Loucy (cell line): ENCODE results near the gene MYRIP.
"Not testable (repeated sequence)": the region's sequence is repeated elsewhere in the genome, so short reads cannot be mapped to it uniquely, and the experiment has no call there.

Experiments used
- H2AFZ ChIP-seq: fragments of 200-600 bp; sonication (generic); 2 replicates; pipeline ENCODE4 v1.6.0; 2016; ENCODE audit warnings: antibody characterized with exemption, mild to moderate bottlenecking, low read length, moderate library complexity
- H3F3A ChIP-seq: fragments of 200-600 bp; 2 replicates; pipeline ENCODE4 v1.6.0; 2016; ENCODE audit warnings: antibody characterized with exemption, low read depth, mild to moderate bottlenecking
- H3K27me3 ChIP-seq: fragments of 200-600 bp; sonication (generic); 2 replicates; pipeline ENCODE4 v1.6.1; 2014; ENCODE audit warnings: low read length, mild to moderate bottlenecking; ENCODE audit not compliant: insufficient read depth, poor library complexity, severe bottlenecking
- H3K36me3 ChIP-seq: fragments of 200-600 bp; sonication (generic); 2 replicates; pipeline ENCODE4 v1.6.1; 2016; ENCODE audit warnings: low read length; ENCODE audit not compliant: insufficient read depth
- H3K4me1 ChIP-seq: fragments of 200-600 bp; sonication (generic); 2 replicates; pipeline ENCODE4 v1.5.1; 2014; ENCODE audit warnings: low read length, mild to moderate bottlenecking; ENCODE audit not compliant: insufficient read depth, poor library complexity, severe bottlenecking
- H3K4me2 ChIP-seq: fragments of 200-600 bp; sonication (generic); 2 replicates; pipeline ENCODE4 v1.6.0; 2014; ENCODE audit warnings: antibody characterized with exemption, low read length, low read depth, mild to moderate bottlenecking; ENCODE audit not compliant: poor library complexity, severe bottlenecking
- H3K4me3 ChIP-seq: fragments of 200-600 bp; sonication (generic); 2 replicates; pipeline ENCODE4 v1.5.1; 2014; ENCODE audit warnings: low read length, mild to moderate bottlenecking, mixed read lengths; ENCODE audit not compliant: poor library complexity, severe bottlenecking
- H3K79me2 ChIP-seq: fragments of 200-600 bp; sonication (generic); 2 replicates; pipeline ENCODE4 v1.6.1; 2014; ENCODE audit warnings: low read length; ENCODE audit not compliant: insufficient read depth
- H3K9ac ChIP-seq: fragments of 200-600 bp; sonication (generic); 2 replicates; pipeline ENCODE4 v1.6.0; 2014; ENCODE audit warnings: mild to moderate bottlenecking, low read depth, low read length, moderate library complexity; ENCODE audit not compliant: poor library complexity, severe bottlenecking
- H3K9me2 ChIP-seq: fragments of 200-600 bp; sonication (generic); replicated peaks from 2 replicates; pipeline ENCODE4 v1.6.1; 2016; ENCODE audit warnings: low read depth, low read length, mixed read lengths
- H3K9me3 ChIP-seq: fragments of 200-600 bp; sonication (generic); 2 replicates; pipeline ENCODE4 v1.6.1; 2014; ENCODE audit warnings: mild to moderate bottlenecking, antibody characterized with exemption, low read length, low read depth; ENCODE audit not compliant: insufficient read depth
- H4K20me1 ChIP-seq: fragments of 200-600 bp; sonication (generic); 2 replicates; pipeline ENCODE4 v1.6.0; 2014; ENCODE audit warnings: antibody characterized with exemption, low read length, mild to moderate bottlenecking; ENCODE audit not compliant: insufficient read depth, poor library complexity, severe bottlenecking
- EZH2phosphoT487 ChIP-seq: fragments of 200-600 bp; IDR thresholded peaks from 2 replicates; pipeline ENCODE4 v1.6.1; 2018; ENCODE audit warnings: antibody characterized with exemption, mild to moderate bottlenecking, moderate library complexity, borderline replicate concordance
- TF ChIP-seq, protein P1 (sequence below): fragments of 200-600 bp; sonication (generic); conservative IDR thresholded peaks from 2 replicates; pipeline ENCODE4 v1.5.1; 2014; ENCODE audit warnings: mild to moderate bottlenecking, antibody characterized with exemption, low read length

Gene MYRIP

DNA sequence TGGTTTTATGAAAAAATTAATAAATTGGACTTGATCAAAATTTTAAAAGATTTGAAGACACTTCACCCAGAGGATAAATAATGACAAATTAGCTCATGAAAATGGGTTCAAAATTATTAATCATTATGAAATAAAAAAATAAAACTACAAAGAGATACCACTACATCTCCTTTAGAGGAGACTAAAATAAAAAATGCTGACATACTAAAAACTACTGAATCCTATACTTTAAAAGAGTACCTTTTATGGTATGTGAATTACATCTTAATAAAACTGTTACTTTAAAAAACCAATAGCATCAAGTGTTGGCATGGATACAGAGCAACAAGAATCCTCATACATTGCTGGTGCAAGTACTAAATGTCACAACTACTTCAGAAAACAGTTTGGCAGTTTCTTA lies 46.0 kb upstream of the MYRIP start:
- no peaks in the 10 kb centered on the region for H3K4me1 ChIP-seq
- no peak overlapping the region for H2AFZ ChIP-seq
- no peak overlapping the region for H3K9ac ChIP-seq
- H3K4me3 ChIP-seq, result no peak overlapping the region
- H3K36me3 ChIP-seq, result no peaks in the 10 kb centered on the region
- H4K20me1 ChIP-seq, result no peaks in the 10 kb centered on the region
- H3F3A ChIP-seq, result no peaks in the 10 kb centered on the region
- H3K79me2 ChIP-seq, result no peaks in the 10 kb centered on the region
- no peak for TF ChIP-seq EZH2phosphoT487
- TF ChIP-seq, protein P1, sequence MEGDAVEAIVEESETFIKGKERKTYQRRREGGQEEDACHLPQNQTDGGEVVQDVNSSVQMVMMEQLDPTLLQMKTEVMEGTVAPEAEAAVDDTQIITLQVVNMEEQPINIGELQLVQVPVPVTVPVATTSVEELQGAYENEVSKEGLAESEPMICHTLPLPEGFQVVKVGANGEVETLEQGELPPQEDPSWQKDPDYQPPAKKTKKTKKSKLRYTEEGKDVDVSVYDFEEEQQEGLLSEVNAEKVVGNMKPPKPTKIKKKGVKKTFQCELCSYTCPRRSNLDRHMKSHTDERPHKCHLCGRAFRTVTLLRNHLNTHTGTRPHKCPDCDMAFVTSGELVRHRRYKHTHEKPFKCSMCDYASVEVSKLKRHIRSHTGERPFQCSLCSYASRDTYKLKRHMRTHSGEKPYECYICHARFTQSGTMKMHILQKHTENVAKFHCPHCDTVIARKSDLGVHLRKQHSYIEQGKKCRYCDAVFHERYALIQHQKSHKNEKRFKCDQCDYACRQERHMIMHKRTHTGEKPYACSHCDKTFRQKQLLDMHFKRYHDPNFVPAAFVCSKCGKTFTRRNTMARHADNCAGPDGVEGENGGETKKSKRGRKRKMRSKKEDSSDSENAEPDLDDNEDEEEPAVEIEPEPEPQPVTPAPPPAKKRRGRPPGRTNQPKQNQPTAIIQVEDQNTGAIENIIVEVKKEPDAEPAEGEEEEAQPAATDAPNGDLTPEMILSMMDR, result no peak
- H3K4me2 ChIP-seq, result no peak overlapping the region
- no peaks in the 10 kb centered on the region for H3K9me2 ChIP-seq
- H3K9me3 ChIP-seq, result no peaks in the 10 kb centered on the region
- no peaks in the 10 kb centered on the region for H3K27me3 ChIP-seq

GRCh38 chr3:39765575-39765974 lies 43.8 kb upstream of the MYRIP start:
- no peaks in the 10 kb centered on the region for H3K9me3 ChIP-seq
- no peaks in the 10 kb centered on the region for H3K27me3 ChIP-seq
- no peaks in the 10 kb centered on the region for H4K20me1 ChIP-seq
- H3K79me2 ChIP-seq, result no peaks in the 10 kb centered on the region
- no peak overlapping the region for H3K4me3 ChIP-seq
- H3K36me3 ChIP-seq, result no peaks in the 10 kb centered on the region
- H3K4me1 ChIP-seq, result no peaks in the 10 kb centered on the region
- H3F3A ChIP-seq, result no peaks in the 10 kb centered on the region
- no peak overlapping the region for H2AFZ ChIP-seq
- no peak overlapping the region for H3K9ac ChIP-seq
- H3K9me2 ChIP-seq, result no peaks in the 10 kb centered on the region
- TF ChIP-seq EZH2phosphoT487, result no peak
- TF ChIP-seq, protein P1, result no peak
- H3K4me2 ChIP-seq, result no peak overlapping the region

DNA sequence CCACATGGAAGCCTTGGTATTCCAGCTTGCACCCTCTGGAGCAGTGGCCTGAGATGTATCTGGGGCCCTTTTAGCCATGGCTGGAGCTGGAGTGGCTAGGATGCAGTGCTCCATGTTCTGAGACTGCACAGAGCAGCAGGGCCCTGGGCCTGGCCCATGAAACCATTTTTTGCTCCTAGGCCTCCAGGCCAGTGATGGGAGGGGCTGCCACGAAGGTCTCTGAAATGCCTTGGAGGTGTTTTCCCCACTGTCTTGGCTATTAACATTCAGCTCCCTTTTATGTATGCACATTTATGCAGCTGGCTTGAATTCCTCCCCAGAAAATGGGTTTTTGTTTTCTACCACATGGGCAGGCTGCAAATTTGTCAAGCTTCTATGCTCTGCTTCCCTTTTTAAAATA lies 43.0 kb upstream of the MYRIP start:
- no peak for TF ChIP-seq EZH2phosphoT487
- TF ChIP-seq, protein P1, result no peak
- no peak overlapping the region for H2AFZ ChIP-seq

DNA sequence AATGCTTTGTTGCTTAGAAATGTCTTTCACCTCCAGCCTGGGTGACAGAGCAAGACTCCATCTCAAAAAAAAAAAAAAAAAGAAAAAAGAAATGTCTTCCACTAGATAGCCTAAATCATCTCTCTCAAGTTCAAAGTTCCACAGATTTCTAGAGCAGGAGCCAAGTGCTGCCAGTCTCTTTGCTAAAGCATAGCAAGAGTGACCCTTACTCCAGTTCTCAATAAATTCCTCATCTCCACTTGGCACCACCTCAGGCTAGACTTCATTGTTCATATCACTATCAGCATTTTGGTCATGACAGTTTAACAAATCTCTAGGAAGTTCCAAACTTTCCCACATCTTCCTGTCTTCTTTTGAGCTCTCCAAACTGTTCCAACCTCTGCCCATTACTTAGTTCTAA lies 42.5 kb upstream of the MYRIP start:
- not testable (repeated sequence) for H3K9me3 ChIP-seq, H3K9ac ChIP-seq, H3K9me2 ChIP-seq, H3K36me3 ChIP-seq, H3K4me2 ChIP-seq, H3K4me3 ChIP-seq, H3F3A ChIP-seq, H3K79me2 ChIP-seq, H3K27me3 ChIP-seq, H2AFZ ChIP-seq, H4K20me1 ChIP-seq, H3K4me1 ChIP-seq

More for the DNA sequence above, 43.0 kb upstream of the MYRIP start:
- H3K4me2 ChIP-seq, result no peak overlapping the region
- no peaks in the 10 kb centered on the region for H3K4me1 ChIP-seq
- no peaks in the 10 kb centered on the region for H3K36me3 ChIP-seq
- no peak overlapping the region for H3K4me3 ChIP-seq
- H4K20me1 ChIP-seq, result no peaks in the 10 kb centered on the region
- no peaks in the 10 kb centered on the region for H3F3A ChIP-seq
- H3K27me3 ChIP-seq, result no peaks in the 10 kb centered on the region
- no peaks in the 10 kb centered on the region for H3K79me2 ChIP-seq
- no peaks in the 10 kb centered on the region for H3K9me2 ChIP-seq
- H3K9ac ChIP-seq, result no peak overlapping the region
- H3K9me3 ChIP-seq, result no peaks in the 10 kb centered on the region

DNA sequence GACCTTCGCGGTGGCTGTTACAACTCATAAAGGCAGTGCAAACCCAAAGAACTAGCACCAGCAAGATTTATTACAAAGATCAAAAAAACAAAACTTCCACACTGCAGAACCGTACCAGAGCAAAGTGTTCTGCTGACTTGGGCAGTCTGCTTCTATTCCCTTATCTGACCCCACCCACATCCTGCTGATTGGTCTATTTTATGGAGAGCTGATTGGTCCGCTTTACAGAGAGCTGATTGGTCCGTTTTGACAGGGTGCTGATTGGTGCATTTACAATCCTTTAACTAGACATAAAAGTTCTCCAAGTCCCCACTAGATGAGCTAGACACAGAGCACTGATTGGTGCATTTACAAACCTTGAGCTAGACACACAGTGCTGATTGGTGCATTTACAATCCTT lies 31.2 kb upstream of the MYRIP start:
- not testable (repeated sequence) for H3K4me3 ChIP-seq, H4K20me1 ChIP-seq, H3K9ac ChIP-seq, H2AFZ ChIP-seq, H3K9me2 ChIP-seq, H3K36me3 ChIP-seq, H3K79me2 ChIP-seq, H3F3A ChIP-seq, H3K27me3 ChIP-seq, H3K9me3 ChIP-seq, H3K4me1 ChIP-seq, H3K4me2 ChIP-seq
